ENCODE results near the gene GPBP1. TPM values are rescaled to one million over a fixed set of nuclear protein-coding genes. Genes with fewer than 3 reads are reported as not detected.
A peak's percentile ranks its signal among the peaks of the same experiment; 100 is the strongest.
"Not testable (repeated sequence)": the region's sequence is repeated elsewhere in the genome, so short reads cannot be mapped to it uniquely, and the experiment has no call there.

Gene GPBP1
- total and polyA plus RNA-seq, 12 donors, result 38.7 to 131 (median 81.7) TPM

DNA sequence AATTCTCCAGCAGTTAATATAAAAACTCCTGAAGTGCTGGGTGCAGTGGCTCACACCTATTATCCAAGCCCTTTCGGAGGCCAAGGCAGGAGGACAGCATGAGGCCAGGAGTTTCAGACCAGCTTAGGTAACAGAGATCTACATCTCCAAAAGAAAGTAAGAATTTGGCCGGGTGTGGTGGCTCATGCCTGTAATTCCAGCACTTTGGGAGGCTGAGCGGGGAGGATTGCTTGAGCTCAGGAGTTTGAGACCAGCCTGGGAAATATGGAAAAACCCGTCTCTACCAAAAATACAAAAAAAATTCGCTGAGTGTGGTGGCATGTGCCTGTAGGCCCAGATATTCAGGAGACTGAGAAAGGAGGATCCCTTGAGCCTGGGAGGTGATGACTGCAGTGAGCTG lies 6.7 kb upstream of the GPBP1 start:
- H3K27ac ChIP-seq, result no peak overlapping the region
- H3K27me3 ChIP-seq, result no peaks in the 10 kb centered on the region
- 93 to 98% (median 95%) methylated on average over 5 of the region's 5 CpGs for WGBS, 4 donors
- intact Hi-C loops (cut with DNase I), result no loop called here
- no peak overlapping the region for H3K4me3 ChIP-seq
- no peaks in the 10 kb centered on the region for H3K36me3 ChIP-seq (replicated peaks in 1 of 2)
- no peaks in the 10 kb centered on the region for H3K9me3 ChIP-seq (replicated peaks in 1 of 3)
- peaks cover 1 to 6% of the 10 kb centered on the region in 2 donors for H3K4me1 ChIP-seq (replicated peaks in 1 of 2)
- no peak for DNase-seq
- no peak for TF ChIP-seq CTCF (IDR thresholded peaks at IDR 0.05)
- no peak for TF ChIP-seq POLR2A (IDR thresholded peaks at IDR 0.05)

DNA sequence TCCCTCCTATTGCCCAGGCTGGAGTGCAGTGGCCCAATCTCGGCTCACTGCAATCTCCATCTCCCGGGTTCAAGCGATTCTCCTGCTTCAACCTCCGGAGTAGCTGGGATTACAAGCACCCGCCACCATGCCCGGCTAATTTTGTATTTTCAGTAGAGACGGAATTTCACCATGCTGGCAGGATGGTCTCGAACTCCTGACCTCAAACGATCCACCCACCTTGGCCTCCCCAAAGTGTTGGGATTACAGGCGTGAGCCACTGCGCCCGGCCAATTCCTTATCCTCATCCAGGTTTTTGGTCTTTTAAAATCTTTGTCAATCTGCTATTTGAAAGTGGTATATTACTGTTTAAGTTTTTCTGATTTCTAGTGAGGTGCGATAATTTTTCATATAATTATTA lies 3.7 kb upstream of the GPBP1 start:
- H3K36me3 ChIP-seq (replicated peaks in 1 of 2); H3K4me3 ChIP-seq; DNase-seq; H3K4me1 ChIP-seq (replicated peaks in 1 of 2); H3K27me3 ChIP-seq; H3K9me3 ChIP-seq (replicated peaks in 1 of 3); H3K27ac ChIP-seq; intact Hi-C loops (cut with DNase I): not testable (repeated sequence)
- 90 to 97% (median 96%) methylated on average over 13 of the region's 13 CpGs for WGBS, 4 donors

DNA sequence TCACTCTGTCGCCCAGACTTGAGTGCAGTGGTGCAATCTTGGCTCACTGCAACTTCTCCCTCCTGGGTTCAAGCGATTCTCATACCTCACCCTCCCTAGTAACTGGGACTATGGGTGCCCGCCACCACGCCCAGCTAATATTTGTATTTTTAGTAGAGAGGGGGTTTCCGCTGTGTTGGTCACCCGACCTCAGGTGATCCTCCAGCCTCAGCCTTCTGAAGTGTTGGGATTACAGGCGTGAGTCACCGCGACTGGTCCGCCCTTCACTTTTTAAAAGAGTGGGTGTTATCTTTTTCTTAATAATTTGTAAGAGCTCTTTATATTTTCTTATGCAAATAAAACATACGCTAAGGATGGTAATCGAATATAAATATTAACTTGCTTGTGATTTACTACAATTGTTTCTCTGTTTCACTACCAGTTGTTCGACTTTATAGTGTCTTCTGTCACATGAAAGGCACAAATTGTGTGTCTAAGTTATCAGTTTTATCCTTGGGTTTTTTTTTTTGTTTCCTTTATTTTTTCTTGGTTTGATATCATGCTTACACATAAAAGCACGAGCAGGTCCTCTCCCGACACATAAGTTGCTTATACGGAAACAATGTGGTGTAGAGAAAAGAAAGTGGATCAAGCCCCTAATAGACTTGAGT lies 1.9 kb upstream of the GPBP1 start:
- peak overlapping the region in 2 of 5 donors; percentile 99 for H3K27ac ChIP-seq
- no peaks in the 10 kb centered on the region for H3K9me3 ChIP-seq (replicated peaks in 1 of 3)
- TF ChIP-seq CTCF (IDR thresholded peaks at IDR 0.05) (no peak), POLR2A (IDR thresholded peaks at IDR 0.05) (no peak)
- peak overlapping the region in 2 of 4 donors; percentile 59 to 72 for H3K4me3 ChIP-seq
- H3K4me1 ChIP-seq (replicated peaks in 1 of 2), result peaks cover 7 to 21% of the 10 kb centered on the region in 2 donors
- DNase-seq, result peak in 4 of 7 donors; percentile 27 to 61 (median 34)
- intact Hi-C loops (cut with DNase I), result no loop called here
- no peaks in the 10 kb centered on the region for H3K27me3 ChIP-seq
- WGBS, 4 donors, result 57 to 63% (median 58%) methylated on average over 16 of the region's 16 CpGs
- H3K36me3 ChIP-seq (replicated peaks in 1 of 2), result no peaks in the 10 kb centered on the region

GRCh38 chr5:57172466-57173318 lies 1.2 kb upstream of the GPBP1 start:
- intact Hi-C loops (cut with DNase I), result no loop called here
- H3K9me3 ChIP-seq (replicated peaks in 1 of 3), result no peaks in the 10 kb centered on the region
- H3K4me1 ChIP-seq (replicated peaks in 1 of 2), result peaks cover 7 to 24% of the 10 kb centered on the region in 2 donors
- H3K27me3 ChIP-seq, result no peaks in the 10 kb centered on the region
- H3K4me3 ChIP-seq, result peak overlapping the region; percentile 34 to 89 (median 66)
- peak in 3 of 7 donors; percentile 28 to 84 (median 72) for DNase-seq
- TF ChIP-seq CTCF (IDR thresholded peaks at IDR 0.05) (peak in 1 of 6 experiments; percentile 5), POLR2A (IDR thresholded peaks at IDR 0.05) (peak in 1 of 2 donors; percentile 68)
- H3K27ac ChIP-seq, result peak overlapping the region; percentile 97 to 100 (median 99)
- H3K36me3 ChIP-seq (replicated peaks in 1 of 2), result no peaks in the 10 kb centered on the region
- WGBS, 4 donors, result 1 to 3% (median 1%) methylated on average over 24 to 31 of the region's 31 CpGs

Data from adrenal gland (tissue), 12 donors.